Activated CD4-positive, alpha-beta T cell treated with anti-CD3 and anti-CD28 coated beads, Interleukin-2, amount 50 U/mL, for 48 hours (primary cell): ENCODE measurements around the gene GPBAR1.
A peak's percentile ranks its signal among the peaks of the same experiment; 100 is the strongest.
"Not testable (repeated sequence)": the region's sequence is repeated elsewhere in the genome, so short reads cannot be mapped to it uniquely, and the experiment has no call there.

Experiments used
- DNase-seq, 2 experiments: peaks; one replicate each; pipeline ENCODE4 v3.0.0-alpha.2; 2020

GPBAR1 gene

DNA sequence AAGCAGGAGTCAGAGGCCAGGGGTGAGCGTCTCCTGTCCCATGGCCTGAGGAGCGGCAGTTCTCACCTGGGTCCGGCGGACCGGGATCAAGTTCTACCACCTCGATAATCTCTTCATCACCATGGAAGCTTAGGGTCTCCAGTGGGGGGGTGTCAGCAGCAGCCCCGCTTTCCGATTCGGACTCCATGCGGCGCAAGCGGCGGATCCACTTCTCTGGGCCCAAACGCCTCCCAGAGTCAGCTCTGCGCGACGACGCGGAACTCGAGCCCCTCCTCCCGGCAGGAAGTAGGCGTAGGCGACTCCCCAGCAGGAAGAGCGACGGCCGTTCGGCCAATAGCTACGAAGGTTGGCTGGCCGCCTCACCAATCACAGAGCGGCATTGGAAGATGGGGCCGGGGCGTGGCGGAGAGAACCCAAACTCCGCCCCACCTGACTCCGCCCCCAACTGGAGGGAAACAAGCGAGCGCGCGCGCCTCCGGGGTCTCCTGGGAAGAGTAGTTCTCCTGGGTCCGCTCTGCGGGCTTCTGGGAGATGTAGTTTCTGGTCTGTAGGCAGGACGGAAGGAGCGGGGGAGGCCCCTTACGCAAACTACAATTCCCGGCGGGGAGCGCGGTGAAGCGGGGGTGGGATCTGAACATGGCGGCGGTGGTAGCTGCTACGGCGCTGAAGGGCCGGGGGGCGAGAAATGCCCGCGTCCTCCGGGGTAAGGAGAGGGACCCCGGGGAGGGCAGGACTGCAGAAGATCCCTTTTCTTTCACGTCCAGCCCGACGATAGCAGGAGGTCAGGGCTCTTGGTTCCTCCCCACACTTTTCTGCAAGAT, 9.3 kb downstream of the GPBAR1 start, which contains the start of the genes AAMP and PNKD:
Gene AAMP, minus strand, starts transcription at position 238 of the 821 bp plus-strand sequence. Its CDS starts 51 bp downstream, at position 187.
Gene PNKD, plus strand, starts transcription at position 620 of the 821 bp plus-strand sequence. Its CDS starts 17 bp downstream, at position 637.
- DNase-seq: peak; percentile 100

DNA sequence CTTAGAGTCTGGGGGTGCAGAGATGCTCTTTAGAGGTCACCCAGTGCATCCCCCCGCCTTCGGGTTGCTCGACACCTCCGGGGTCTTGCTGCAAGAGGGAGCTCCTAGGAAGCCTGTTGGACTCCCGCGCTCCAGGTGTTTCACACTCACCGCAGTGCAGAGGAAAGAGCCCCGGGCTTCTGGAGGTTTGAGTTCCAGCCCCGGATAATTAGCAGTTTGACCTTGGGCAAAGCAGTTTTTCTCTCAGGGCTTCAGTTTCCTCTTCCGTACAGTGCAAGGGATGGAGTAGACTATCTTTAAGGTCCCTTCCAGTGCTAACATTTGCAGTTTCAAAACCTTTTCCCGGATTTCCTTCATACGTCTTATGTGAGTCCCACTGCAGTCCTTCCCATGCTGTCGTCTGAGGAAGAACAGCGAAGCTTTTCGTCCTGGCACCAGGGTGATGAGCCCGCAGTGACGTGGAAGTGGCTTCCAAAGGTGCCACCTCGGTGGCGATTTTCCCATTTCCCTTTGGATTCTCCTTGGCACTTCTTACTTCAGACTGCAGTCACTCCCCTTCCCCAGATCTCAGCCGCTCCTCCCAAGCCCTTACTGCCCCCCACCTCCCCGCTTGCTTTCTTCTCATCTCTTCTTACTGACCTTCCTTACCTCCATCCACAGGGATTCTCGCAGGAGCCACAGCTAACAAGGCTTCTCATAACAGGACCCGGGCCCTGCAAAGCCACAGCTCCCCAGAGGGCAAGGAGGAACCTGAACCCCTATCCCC, 10.1 kb downstream of the GPBAR1 start:
- peak in 1 of 2 experiments; percentile 24 for DNase-seq

DNA sequence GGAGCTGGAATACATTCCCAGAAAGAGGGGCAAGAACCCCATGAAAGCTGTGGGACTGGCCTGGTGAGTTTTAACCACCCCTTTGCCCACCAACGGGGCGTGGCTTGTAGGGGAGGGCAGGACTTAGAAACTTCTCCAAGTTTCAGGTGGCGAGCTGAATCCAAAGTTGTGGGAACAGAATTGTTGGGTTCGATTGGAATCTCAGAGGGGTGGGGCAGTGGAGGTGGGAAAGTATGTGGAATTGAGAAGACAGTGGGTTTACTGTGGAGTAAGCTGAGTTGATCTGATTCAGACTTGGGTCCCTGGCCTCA, 10.6 kb downstream of the GPBAR1 start:
- no peak for DNase-seq

DNA sequence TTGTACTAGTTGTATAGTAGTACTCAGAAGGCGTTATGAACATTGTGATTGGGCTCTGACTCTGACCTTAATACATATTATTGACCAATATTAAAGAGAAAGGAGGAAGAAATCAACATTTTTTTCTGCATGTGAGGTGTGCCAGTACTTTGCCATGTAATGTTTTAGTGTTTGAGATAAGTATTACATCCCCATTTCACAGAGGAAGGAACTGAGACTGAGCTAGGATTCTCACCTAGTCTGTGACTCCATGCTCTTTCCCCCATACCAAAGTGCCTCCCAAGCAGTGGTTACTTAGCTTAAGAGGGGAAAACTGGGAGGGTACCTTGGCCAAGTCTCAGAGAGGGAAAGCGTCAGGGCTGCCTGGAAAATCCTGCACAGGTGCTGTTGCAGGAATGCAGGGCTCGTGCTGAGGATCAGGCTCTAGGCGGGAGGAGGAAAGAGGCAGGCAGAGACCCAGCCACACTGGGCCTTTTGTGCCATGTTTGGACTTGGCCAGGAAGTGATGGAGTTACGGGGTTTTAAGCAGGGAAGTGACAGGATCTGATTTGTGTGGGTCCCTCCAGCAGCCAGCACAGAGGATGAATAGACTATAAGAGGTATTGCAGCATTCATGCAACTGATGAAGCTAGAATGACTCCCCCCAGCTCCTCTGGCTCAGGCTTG, 11.2 kb downstream of the GPBAR1 start:
- no peak for DNase-seq

DNA sequence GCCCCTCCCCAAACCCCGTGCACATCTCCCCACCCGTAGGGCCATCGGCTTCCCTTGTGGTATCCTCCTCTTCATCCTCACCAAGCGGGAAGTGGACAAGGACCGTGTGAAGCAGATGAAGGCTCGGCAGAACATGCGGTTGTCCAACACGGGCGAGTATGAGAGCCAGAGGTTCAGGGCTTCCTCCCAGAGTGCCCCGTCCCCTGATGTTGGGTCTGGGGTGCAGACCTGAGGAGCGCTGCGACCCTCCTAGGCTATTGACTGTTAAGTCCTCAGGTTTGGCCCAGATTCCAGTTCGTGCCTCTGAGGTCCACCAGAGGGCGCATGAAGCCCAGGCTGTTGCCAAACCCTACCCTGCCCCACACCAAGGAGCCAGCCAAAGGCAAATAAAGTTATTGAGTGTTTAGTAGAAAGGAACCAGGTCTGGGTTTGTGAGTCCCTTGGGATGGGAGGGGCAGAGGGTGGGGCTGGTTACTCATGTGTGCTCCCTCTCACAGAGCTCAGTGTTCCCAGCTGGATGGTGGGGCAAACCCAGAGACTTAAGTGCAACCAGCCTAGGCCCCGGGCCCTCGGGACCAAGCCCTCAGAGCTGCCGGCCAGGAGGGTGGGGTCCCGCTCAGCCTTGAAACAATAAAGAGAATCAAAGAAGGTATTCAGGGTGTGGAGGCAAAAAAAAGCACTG, 11.9 kb downstream of the GPBAR1 start:
- peak; percentile 78 to 85 for DNase-seq

DNA sequence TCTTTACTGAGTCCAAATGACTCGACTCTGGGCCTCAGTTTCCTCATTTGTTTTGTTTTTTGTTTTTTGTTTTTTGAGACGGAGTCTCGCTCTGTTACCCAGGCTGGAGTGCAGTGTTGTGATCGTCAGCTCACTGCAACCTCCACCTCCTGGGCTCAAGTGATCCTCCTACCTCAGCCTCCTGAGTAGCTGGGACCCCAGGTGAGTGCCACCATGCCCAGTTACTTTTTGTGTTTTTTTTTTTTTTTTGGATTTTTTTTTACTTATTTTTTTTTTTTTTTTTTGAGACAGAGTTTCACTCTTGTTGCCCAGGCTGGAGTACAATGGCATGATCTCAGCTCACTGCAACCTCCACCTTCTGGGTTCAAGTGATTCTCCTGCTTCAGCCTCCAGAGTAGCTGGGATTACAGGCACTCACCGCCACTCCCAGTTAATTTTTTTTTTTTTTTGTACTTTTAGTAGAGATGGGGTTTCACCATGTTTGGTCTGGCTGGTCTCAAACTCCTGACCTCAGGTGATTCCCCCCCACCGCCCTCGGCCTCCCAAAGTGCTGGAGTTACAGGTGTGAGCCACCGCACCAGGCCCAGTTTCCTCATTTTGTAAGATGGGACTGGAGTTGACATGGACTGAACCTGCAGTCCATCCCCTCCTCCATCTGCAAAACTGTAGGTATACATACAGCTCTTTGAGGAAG, 12.5 kb downstream of the GPBAR1 start:
- DNase-seq: not testable (repeated sequence)

DNA sequence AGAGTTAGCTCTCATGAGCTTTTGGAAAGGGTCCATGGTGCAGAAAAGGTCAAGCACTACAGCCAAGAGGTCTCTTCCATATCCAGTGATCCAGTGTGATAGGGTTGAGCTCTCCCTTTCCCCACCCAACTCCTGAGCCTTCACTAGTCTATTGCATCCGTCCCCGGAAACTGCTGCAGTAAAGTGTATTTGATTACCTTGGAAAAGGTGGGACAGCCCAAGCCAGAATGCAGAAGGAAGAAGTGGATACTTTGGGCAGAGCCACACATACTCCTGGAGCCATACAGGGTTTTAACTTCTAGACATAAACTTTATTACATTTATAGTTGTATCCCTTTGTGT, 13.1 kb downstream of the GPBAR1 start:
- no peak for DNase-seq

DNA sequence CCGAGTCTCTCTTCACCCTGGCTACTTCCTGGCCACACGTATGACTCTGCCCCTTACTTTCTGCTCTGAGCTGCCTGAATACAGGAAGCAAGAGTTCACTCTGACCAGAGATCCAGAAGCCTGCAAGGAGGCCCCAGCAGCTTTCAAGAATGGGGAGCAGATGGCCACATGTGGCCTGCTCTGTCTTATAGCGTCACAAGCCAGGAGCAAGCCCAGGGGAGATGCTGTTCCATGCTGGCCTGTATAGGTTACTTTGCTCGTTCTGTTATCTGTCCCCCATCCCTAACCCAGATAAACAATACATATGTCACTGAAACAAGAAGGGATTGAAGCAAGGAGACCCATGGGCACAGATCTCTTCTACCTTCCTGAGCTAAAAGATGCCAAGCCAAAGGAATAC, 13.8 kb downstream of the GPBAR1 start:
- no peak for DNase-seq

DNA sequence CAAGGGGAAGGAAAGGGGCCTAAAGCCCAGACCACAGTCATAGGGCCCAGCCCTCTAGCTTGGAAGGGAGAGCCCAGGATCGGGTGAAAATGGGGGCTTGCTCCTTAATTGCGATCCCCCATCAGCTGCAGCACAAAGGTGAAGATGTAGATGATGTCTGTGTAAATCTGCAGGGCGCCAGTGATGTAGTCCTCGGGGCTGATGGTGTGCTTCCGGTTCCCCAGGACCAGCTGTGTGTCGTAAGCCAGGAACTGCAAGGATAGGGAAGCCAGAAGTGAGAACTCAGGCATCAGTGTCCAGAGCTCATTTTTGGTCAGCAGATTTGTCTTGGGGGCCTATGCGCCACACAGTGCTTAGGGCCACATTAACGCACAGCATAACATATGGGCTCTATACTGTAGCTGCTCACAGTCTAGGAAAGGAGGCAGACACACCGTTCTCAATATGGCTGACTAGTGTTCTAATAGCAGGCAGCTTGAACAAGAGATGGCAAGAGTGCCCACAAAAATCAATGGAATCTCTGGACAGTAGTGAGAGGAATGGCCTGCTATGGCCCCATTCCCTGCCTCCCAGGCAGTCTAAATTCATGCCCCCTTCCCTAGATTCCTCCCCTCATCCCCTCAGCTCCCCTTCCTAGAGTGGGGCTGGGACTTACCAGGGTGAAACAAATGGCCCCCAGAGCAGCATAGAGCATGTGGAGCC, 14.7 kb downstream of the GPBAR1 start:
- no peak for DNase-seq

DNA sequence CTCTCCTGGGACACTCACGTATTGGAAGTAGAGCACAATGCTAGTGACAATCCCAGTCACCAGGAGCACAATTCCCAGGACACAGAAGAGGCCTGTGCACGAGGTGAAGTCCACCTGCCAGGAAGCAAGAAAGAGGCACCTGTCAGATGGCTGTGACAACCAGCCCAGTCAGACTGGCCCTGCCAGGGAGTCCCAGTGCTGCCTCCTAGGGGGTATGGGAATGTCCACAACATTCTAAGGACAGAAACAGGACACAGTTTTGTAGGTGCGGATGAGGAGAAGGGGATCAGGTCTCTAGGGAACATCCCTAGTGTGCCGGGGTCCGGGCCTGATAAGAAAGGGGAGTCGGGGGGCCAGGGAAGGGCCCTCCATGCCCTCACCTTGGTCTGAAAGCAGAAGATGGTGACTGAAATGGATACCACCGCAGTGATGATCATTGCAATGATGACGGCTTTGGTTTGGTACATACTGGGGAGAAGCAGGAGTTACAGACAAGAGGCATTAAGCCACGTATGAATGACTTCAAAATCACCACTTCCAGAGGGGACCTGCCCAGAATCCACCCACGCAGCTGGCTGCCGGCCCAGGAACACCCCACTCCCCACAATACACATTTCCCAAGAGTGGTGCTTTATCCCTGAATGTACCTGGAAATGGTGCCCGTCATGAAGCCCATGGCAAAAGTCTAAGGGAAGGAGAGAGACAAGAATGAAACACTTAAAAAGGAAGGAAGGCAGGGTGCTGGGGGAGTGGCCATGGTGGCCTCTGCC, 16.4 kb downstream of the GPBAR1 start:
- DNase-seq: no peak

DNA sequence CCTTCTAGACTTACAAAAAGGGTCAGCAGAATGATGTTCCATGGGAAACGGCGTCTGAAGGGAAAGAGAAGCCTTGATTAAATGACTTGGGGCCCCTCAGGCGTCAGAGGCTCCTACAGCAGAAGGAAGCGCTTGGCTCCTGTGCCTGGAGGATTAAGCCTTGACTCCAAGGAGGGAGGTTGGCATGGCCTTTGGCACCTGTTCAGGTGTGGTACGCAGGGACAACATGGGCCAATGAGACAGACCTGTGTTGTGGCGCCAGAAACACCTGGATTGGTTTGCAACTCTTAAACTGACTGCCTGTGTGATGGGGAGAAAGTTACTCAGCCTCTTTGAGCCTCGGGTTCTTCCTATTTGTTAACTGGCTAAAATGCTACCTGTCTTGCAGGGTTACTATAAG, 17.1 kb downstream of the GPBAR1 start:
- no peak for DNase-seq

DNA sequence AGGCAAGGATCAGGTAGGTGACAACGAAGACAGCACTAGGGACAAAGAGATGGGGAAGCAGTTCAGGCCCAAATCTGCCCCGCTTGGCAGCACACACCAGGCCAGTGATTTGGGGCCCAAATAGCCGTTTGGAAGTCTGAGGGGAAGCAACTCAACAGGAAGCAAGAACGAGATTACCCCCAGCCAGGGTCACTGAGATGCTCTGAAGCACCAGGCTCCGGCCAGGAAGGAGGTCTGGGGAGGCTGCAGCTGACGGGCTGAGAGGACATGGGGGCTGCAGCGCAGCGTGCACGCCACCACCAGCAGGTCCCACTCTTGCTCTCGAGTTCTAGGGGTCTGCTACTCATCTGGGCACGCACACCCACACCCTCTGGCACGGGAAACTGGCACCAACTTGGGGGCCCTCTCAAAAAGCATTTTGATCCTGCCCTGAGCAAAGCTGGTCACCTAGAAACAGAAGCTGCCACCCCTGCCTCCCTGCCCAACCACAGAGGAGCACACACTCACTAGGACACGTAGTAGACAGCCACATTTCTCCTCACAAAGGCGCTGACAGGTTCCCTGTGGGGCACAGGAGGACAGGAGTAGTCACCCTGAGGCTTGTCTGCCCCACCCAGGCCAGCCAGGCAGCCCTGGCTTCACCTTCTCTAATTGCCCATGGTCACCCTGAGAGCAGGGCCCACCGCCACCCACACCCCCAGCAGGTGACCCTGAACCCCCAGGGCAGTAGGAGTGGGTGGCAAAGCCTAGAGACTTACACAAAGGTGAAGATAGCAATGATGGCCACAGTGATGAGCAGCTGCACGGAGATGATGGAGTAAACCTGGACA, 17.9 kb downstream of the GPBAR1 start:
- DNase-seq: no peak

DNA sequence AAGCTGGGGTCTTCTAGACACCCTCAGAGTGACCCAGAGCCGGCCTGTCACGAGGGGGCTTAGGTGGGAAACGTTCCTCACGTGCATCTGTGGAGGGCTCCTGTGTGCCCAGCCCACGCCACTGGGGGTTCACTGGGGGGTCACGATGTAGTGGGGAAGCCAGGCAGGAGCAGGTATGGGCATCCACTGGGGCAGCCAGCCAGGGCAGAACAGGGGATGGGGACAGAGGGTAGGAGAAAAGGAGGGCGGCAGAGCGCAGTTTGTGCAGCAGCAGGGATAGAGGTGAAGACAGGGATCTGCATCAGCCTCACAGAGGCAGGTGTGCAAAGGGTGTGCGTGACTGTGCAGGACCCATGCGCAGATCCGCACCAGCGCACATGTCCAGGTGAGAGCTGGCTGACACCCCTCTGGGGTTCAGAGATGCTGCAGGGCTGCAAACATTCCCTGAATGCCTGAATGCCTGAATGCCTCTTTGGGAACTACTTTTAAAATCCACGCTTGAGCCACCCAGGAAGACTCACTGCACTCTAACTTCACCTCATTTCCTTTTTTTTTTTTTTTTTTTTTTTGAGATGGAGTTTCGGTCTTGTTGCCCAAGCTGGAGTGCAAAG, 19.6 kb downstream of the GPBAR1 start:
- DNase-seq: no peak

DNA sequence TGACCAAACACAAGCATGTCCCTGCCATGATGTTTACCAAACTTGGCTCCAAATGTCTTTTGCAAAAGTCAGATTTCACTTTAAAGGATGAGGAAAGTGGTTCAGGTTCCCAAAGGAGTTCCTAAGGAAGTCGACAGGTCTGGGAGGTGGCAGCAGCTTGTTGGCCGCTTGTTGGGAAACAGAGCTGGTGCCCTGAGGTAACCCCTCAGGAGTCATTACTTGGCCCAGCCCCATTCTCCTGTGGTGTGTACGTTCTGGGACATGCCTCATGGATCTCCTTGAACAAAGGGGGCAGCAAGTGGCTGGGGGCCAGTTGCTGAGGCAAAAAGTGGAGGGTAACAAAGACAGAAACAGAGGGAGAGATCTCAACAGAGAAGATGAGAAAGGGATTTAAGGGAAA, 20.6 kb downstream of the GPBAR1 start:
- DNase-seq: no peak

DNA sequence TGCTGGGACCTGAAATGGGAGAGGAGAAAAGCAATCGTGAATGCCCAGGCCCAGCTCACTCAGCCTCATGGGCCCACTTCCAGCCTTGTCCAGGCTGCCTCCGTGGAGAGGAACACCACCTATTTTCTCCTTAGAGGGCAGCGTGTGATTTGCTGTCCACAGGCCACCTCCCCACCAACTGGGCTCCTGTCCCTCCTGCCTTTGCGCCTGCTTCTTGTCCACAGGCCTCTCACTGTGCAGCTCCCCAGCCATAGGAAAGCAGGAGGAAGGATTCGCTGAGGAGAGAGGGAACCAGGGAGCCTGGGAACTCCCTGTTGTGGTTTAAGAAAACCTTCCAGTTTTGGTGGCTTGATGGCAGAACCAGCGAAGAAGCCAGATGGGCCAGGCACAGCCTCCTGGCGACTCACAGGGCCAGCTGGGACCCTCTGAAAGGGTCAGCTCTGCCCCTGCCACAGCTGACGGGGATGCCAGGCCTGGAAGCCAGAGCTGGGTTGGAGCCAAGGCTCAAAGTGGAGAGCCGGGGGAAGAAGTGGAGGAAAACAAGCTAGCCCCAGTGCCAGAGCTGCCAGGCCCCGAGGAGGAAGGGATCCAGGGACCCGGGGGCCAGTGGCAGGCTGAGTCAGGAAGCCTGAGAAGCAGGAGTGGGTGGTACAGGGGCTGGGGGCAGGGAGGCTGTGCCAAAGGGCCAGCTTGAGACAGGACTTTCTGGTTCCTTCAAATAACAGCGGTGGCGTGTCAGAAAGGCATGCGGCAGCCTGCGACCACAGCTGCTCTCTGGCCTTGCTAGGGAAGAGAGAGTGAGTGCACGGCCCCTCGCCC, 21.6 kb downstream of the GPBAR1 start:
- no peak for DNase-seq

DNA sequence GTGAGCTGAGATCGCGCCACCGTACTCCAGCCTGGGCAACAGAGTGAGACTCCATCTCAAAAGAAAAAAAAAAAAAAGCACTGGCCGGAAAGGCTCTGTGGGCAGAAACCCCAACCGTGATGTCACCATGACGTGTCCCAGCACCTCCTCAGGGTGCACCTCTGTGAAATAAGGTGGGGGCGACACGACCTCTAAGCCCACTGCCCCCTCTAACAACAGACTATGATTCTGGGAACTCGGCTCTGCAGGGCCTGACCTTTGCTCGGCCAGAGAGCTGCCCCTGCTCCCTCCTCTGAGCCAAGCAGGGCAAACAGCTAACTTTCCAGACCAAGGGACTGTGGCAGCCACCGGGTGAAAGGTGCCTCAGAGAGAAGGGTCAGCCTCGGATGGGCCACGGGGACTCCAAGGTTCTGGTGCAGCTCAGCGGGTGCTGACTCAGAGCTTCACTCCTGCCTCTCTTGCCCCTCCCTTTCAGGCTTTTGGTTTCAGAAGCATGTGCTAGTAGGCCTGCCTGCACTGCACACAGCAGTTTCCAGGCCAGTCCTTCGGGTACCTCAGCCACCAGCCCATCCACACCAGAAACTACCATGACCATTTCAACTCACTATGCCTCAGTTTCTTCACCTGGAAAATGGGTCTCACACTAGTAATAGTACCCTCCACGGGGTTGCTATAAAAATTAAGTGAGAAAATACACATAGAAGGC, 23.4 kb downstream of the GPBAR1 start:
- peak; percentile 69 to 80 for DNase-seq

DNA sequence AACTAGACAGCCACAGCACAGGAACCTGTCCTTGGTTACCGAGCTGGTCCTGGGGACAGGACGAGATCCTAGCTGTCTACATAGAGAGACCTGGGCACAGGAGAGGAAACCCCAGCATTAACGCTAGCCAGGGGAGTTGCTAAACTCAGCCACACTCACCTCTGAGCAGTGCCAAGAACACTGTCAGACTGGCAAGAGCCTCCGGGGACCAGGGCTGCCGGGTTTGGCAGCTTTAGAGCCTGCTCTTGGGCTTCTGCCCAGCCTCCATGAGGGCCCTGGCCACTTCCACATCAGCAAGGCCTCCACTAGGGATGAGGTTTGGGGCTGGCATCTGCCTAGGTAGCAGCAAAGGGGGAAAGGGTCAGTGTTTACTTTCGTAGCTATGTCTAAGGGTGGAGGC, 24.8 kb downstream of the GPBAR1 start:
- no peak for DNase-seq
